Activated CD8-positive, alpha-beta memory T cell treated with anti-CD3 and anti-CD28 coated beads, Interleukin-2, amount 50 U/mL, for 24 hours (primary cell): ENCODE measurements around the gene DCDC2B.
"Not testable (repeated sequence)": the region's sequence is repeated elsewhere in the genome, so short reads cannot be mapped to it uniquely, and the experiment has no call there.

Experiments
- DNase-seq: peaks from one replicate; pipeline ENCODE4 v3.0.0-alpha.2; 2020; ENCODE audit errors: extremely low read depth

The DCDC2B gene

DNA sequence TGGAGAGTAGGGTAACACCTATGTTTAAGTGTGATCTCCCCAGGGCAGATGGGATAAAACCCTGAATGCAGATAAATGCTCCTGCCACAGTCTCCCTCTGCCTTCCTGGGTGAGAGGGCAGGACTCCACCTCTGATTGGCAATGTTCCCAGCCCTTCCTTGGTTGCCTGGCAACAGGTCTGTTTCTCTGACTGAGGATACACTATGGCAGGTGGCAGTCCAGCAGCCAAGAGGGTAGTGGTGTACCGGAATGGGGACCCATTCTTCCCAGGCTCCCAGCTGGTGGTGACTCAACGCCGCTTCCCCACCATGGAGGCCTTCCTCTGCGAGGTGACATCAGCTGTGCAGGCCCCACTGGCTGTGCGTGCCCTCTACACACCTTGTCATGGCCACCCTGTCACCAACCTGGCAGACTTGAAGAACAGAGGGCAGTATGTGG lies at the start of gene DCDC2B:
Gene DCDC2B, plus strand, starts transcription at position 199 of the 438 bp plus-strand sequence. Its CDS starts 5 bp downstream, at position 204.
- no peak for DNase-seq

DNA sequence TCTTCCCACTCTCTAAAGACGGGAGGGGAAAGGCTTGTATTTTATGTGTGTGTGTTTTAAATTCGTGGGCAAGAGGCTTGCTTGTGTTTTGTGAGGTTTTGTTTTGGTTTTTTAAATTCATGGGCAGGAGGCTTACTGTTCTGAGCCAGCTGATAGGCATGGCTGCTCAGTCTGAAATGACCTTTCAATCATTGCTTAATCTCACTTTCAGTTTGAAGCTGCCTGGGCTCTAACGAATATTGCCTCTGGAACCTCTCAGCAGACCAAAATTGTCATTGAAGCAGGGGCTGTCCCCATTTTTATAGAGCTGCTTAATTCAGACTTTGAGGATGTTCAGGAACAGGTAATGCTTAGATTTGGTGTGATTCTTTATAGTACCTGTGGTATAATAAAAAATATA lies 49.7 kb upstream of the DCDC2B start:
- DNase-seq, result no peak

DNA sequence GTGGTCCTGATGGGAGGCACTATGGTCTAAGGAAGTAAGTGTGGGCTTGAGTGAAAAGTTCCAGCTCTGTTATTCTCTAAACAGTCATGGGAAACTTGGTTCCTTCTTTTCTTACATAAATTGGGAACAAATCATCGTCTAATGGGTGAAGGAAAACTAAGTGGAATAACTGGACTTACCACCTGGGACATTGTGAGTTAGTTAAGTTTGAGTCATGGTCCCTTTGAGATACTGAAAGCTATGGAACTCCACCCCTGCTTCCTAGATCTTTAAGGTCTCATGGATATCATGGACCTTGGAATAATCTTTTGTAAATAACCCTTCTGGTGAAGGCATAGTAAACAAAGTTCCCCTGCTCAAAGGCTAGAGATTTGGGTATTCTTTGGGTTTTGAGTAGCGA lies 45.5 kb upstream of the DCDC2B start:
- DNase-seq, result no peak

DNA sequence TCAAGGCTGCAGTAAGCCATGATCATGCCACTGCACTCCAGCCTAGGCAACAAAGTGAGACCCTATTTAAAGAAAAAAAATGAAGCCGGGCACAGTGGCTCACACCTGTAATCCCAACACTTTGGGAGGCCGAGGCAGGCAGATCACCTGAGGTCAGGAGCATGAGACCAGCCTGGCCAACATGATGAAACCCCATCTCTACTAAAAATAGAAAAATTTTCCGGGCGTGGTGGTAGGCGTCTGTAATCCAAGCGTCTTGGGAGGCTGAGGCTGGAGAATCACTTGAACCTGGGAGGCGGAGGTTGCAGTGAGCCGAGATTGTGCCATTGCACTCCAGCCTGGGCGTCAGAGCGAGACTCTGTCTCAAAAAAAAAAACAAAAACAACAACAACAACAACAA lies 43.3 kb upstream of the DCDC2B start:
- not testable (repeated sequence) for DNase-seq

DNA sequence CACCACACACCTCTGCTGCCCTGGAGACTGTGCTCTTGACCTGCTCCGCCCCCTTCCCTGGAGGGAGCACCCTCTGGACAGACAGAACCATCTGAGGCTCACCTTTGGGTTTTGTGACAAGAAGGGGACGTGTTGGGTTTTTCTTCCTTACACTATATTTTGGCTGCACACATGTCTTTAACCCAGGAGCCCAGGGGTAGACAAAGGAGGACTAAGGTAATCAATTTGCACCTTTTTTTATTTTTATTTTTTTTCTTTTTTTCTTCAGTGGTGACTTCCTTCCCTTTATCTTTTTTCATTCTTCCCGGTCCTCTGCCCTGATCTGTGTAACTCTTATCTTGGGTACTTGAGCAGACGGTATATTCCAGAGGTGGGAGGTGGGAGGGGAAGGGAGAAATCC lies 37.9 kb upstream of the DCDC2B start:
- no peak for DNase-seq

DNA sequence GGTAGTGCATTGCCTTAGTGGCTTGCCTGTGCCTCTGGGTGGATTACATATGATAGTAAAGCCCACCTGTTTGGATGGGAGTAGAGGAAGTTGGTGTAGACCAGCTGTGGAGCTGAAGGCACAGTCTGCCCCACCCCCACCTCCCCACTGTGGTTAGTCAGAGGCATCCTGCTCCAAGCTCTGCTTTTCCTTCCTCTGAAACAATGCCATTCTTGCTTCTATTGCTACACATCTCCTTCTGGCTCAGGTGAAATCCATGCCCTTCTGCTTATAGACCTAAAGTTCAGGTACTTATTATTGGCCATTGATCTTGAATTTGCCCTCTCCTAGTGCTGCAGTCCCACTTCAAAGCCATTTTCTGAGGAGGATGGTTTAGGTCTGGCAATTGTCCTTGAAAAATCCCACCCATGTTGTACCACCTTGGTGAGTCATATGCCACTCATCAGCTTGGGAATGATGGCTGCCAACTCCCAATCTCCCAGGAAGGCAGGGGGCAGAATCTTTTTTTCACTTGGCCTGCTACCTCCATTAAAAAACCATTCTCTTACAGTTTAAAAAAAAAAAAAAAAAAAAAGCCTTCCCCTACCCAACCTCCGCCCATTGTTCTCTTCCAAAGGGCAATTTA lies 36.2 kb upstream of the DCDC2B start:
- DNase-seq, result no peak

DNA sequence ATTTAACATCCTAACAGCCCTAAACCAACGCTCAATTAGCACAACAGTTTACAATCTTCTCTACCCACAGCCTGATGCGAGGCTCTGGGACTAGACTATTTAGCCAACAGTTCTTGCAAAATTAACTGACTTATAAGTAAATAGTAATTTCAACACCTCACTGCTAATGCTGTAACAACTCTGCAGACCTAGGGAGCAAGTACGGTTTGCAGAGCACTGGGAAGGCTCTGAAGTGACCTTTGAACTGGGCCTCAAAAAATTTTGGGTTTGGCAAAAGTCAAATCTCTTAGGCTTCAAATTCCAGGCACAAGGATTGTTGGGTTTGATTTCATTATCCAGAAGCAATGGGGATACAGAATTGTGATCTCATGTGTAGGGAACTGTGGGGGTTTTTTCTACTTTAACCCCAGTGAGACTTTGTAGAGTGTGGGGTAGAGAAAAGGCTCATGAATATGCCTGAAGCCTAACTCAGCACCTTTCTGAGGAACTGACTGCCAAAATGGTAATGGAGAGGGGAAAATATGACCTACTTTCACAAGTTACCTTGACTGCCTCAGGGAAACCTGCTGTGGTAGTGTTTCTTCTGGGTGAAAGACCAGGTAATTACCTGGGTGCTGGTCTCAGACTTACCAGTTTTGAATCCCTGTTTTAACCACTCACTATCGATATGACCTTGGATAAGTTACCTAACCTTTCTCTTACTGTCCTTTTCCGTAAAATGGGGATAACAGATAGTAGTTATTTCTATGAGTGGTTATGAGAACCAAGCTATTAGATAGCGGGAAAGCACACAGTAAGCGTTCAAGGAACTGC lies 30.3 kb upstream of the DCDC2B start:
- no peak for DNase-seq

DNA sequence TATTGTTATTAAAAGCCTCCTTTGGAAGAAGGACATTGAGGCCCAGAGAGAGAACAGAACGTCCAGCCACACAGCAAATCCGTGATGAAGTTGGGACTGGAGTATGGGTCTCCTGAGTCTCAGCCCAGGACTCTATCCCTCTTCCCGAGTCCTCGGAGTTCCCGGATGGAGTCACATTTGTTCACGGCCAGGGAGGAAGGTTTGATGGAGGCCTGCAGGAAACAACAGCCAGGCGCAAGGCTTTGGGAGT lies 29.8 kb upstream of the DCDC2B start:
- DNase-seq, result no peak

DNA sequence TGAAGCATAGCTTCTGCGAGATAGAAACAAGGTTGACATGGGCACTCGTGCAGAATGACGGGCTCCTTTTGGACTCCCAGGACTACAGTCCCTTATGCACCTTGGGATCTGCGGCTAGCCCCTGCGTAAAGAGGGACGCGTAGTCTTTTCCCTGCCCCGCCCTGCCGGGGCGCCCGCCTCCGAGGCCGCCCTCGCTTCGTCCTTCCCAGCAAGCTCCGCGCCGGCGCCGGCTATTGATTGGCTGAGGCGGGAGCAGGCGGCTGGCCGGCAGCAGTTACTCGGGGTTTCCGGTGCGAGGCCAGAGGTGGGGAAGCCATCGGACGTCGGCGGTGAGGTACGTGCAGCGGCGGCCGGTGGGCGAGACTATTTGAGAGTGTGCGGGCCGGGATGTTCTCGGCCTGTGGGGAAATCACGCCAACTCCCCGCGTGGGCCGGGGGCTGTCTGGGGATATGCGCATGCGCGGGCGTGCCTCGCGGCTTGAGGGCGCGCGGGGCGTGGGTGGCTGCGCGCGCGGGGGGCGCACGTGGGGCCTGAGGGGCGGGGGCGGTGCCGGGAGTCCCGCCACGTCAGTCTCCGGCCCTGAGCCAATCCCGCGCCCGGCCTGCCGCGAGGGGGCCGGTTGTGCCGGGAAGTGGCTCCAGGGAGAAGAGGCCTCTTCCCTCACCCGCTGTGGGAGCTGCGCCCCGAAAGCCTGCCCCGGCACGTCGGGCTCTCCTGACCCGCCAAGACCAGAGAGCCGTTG lies 29.3 kb upstream of the DCDC2B start, which contains the start of gene TXLNA:
Gene TXLNA, plus strand, starts transcription at position 233 of the 743 bp plus-strand sequence. CDS start 671 bp downstream, outside the sequence.
- DNase-seq, result peak; percentile 72

DNA sequence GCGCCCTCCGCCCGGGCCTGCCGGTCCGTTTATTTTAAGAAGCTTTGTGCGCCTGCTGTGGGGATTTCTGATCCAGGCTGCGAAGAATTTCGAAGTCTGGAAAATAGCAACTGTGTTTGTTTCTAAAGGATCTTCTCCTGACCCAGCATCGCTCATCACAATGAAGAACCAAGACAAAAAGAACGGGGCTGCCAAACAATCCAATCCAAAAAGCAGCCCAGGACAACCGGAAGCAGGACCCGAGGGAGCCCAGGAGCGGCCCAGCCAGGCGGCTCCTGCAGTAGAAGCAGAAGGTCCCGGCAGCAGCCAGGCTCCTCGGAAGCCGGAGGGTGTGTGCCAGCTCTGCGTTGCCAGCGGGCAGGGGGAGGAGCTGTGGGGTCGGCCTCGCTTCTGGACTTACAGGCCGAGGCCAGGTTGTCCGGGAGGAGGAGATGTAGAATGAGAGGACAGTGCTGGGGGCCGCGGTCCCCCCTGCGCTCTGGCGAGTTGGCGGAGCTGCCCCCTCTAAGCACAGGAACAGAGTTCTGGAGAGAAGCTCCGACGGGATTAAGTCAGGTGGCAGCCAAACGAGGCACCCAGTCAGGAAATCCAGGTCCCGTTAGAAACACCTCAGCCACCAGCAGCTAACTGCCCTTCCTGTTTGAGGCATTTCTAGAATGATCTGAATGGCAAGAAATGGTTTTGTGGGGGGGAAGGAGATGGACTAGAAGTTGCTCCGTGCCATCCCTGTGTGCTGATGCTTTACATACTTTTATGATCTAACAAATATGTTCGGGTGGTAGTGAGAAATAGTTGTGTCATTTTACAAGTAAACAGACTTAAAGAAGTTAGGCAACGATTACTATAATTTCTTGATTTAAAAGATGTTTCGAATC lies 28.5 kb upstream of the DCDC2B start:
- DNase-seq, result no peak

DNA sequence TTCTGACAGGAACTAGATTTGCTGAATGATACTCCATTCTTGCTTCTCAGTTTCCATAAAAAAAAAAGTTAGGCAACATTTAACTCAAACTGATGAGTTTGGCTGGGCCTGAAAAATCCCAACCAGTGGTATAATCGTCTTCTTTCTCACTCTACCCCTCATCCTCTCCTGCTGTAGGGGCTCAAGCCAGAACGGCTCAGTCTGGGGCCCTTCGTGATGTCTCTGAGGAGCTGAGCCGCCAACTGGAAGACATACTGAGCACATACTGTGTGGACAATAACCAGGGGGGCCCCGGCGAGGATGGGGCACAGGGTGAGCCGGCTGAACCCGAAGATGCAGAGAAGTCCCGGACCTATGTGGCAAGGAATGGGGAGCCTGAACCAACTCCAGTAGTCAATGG lies 27.8 kb upstream of the DCDC2B start:
- DNase-seq, result no peak

DNA sequence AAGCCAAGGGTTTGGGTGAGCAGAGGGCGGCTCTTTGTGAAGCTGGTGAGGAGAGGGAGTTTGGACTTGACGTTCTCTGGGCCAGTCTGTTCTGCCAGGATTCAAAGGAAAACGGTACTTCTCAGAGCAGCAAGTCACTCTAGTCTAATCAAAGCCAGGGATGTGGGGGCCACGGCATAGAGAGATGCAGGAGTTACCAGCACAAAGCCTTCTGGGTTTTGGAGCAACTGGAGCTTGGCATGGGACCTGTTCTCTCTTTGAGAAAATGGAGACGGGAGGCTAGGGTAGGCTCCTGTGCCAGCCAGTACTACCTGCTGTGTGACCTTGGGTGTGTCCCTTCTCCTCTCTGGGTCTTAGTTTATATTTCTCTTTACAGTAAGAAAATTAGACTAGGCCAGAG lies 27.3 kb upstream of the DCDC2B start:
- no peak for DNase-seq

DNA sequence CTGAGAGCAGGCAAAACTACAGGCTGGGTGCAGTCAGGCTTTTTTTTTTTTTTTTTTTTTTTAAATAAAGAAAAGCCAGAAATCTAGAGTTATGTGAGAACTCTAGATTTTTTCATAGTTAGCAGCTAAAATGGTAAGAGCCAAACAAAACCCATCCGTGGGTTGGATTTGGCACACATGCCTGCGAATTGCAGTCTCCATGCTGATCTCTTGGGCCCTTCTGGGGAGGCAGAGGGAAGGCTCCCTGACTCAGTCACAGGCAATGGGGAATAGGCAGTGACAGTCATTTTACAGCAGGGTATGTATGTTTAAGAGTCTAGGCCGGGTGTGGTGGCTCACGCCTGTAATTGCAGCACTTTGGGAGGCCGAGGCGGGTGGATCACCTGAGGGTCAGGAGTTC lies 26.8 kb upstream of the DCDC2B start:
- DNase-seq, result no peak

DNA sequence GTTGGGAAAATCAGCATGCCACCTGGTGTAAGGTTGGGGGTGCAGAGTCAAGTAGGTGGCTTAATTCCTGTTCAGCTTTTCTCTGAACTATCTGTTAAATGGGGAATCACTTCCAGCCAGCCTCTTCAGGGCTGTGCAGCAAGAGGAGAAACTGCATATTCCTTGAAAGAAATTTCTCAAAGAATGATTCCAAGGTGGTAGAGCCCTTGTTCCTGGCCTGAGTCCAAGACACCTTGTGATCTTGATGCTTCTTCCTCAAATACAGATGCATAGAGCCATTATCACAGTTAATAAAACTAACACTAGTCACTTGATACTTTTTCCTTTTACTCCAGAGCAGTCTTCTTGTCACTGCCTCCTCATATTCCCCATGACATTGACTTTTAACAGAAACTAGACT lies 24.2 kb upstream of the DCDC2B start:
- no peak for DNase-seq

DNA sequence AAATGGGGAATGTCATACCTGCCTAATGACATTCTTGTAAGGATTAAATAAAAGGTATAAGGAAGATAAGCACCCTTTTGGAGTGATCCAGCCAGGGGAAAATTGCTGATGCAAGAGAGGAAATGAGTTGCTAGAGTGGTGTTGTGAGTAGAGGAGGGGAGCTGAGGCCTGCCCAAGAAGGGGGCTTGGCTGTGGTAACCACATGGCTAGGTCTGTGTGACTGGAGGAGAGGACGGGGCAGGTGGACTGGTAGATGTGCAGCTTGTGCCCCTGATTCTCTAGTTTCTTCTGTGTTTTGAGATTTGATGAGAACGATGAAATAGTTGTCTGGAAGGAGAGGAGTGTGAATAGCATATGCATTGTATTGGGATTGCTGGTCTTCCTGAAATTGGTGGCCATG lies 22.8 kb upstream of the DCDC2B start:
- DNase-seq, result no peak

DNA sequence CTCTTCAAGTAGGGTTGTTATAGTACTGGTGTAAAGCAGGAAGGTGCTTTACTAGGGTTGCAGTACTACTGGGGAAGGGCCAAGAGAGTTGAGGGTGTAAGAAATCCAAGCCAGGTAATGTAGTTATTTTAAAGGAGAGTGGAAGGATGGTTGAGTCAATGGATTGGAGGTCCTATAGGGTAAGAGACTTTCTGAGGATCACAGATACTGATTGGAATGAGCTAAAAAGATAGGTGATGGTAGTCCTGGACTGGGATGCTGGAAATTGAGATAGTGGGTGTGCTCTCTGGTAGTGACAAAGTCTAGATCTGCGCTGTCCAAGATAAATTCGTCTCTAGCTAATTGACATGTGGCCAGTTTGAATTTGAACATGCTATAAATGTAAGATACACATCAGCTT lies 22.4 kb upstream of the DCDC2B start:
- DNase-seq, result no peak

DNA sequence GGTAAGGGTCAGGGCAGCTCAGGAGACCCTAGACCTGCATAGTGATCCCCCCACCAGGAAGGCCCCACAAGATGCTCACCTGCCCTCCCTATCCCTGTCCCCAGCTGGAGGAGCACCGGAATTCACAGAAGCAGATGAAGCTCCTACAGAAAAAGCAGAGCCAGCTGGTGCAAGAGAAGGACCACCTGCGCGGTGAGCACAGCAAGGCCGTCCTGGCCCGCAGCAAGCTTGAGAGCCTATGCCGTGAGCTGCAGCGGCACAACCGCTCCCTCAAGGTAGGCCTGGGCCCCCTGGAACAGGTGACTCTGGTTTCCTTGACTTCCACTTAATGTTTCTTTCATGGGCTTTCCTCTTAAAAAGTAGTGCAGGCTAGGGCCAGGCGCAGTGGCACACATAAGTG lies 21.0 kb upstream of the DCDC2B start:
- no peak for DNase-seq

DNA sequence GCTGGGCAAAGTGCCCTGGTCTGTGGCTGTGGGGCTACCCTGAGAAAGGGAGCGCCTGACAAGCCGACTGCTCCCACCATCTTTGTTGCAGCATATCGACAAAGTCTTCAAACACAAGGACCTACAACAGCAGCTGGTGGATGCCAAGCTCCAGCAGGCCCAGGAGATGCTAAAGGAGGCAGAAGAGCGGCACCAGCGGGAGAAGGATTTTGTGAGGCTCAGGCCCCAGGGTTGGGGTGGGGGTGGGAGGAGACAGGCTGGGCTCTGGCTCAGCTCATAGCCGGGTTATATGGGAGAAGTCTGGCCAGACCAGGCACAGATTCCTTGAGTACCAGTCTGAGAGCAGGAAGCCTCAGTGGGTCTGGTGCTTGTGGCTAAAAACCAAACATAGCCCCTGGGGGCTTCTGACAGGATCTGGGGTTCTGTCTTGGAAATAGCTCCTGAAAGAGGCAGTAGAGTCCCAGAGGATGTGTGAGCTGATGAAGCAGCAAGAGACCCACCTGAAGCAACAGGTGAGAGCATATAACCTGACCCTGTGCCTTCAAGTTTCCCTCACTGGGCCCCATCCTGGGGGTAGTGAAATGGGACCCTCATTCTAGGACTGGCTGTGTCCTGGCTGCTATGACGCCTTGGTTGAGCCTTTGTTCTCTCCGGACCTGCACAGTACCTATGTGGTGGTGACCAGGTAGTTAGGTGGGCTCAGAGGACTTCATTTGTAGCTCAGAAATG lies 16.5 kb upstream of the DCDC2B start:
- no peak for DNase-seq

DNA sequence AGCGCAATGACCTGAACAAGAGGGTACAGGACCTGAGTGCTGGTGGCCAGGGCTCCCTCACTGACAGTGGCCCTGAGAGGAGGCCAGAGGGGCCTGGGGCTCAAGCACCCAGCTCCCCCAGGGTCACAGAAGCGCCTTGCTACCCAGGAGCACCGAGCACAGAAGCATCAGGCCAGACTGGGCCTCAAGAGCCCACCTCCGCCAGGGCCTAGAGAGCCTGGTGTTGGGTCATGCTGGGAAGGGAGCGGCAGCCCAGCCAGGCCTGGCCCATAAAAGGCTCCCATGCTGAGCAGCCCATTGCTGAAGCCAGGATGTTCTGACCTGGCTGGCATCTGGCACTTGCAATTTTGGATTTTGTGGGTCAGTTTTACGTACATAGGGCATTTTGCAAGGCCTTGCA lies 13.9 kb upstream of the DCDC2B start:
- no peak for DNase-seq

DNA sequence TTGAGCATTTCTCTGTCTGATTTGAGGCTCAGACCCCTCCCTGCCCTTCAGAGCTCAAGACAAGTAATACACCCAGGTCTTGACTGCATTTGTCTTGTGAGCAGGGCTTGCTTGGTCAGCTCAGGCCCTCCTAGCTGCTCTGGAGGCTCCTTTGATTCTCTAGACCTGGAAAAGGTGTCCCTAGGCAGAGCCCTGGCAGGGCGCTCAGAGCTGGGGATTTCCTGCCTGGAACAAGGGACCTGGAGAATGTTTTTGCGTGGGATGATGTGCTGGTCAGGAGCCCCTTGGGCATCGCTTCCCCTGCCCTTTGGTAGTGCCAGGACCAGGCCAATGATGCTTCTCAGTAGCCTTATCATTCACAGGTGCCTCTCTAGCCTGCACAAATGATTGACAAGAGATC lies 13.4 kb upstream of the DCDC2B start:
- DNase-seq, result no peak
